ENCODE measurements around the gene NSG1.

DNA sequence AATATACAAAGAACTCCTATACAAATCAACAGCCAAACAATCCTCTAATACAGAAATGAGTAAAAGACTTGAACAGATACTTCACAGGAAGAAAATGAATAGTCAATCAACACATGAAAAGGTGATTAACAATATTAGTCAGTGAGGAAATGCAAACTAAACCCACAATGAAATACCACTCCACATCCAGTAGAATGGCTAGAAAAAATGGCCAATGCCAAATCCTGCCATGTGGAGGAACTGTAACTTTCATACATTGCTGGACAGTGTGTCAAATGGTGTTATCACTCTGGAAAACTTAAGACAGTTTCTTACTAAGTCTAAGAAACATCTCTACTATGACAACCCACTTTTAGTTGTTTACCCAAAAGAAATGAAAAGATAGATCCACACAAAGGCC, 59.5 kb downstream of the NSG1 start:
- TF ChIP-seq, protein P1, sequence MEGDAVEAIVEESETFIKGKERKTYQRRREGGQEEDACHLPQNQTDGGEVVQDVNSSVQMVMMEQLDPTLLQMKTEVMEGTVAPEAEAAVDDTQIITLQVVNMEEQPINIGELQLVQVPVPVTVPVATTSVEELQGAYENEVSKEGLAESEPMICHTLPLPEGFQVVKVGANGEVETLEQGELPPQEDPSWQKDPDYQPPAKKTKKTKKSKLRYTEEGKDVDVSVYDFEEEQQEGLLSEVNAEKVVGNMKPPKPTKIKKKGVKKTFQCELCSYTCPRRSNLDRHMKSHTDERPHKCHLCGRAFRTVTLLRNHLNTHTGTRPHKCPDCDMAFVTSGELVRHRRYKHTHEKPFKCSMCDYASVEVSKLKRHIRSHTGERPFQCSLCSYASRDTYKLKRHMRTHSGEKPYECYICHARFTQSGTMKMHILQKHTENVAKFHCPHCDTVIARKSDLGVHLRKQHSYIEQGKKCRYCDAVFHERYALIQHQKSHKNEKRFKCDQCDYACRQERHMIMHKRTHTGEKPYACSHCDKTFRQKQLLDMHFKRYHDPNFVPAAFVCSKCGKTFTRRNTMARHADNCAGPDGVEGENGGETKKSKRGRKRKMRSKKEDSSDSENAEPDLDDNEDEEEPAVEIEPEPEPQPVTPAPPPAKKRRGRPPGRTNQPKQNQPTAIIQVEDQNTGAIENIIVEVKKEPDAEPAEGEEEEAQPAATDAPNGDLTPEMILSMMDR (IDR thresholded peaks at IDR 0.05): no peak
- TF ChIP-seq POLR2A (IDR thresholded peaks at IDR 0.05): no peak
- no peak for TF ChIP-seq POLR2AphosphoS5 (IDR thresholded peaks at IDR 0.05)

Data from gastroesophageal sphincter (tissue), 3 donors.